ENCODE data around the gene IRX2. TPM values are rescaled to one million over a fixed set of nuclear protein-coding genes. Genes with fewer than 3 reads are reported as not detected.

The IRX2 gene
- total and polyA plus RNA-seq, 10 of the 15 experiments (the other 5 are each of a cell fraction or from before 2014, with no cell fraction given), result not detected

DNA sequence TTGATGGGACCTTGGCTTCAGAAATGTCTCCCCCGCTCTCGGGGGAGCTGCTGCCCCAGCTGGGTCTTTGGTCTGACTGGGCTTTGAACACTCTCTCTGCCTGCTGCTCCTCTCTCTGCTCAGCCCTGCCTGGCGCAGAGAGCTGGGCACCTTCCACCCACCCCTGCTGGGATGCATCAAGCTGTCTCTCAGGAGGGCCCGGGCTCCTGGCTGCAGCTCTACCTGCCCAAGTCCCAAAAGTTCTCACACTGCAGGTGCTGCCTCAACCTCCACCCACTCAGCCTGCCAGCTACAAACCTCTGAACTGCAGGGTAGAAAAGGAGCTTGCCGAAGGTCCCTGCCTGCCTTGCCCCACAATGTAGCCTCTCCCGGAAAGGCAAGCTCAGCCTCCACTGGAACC lies 36.7 kb downstream of the IRX2 start:
- H3K9me3 ChIP-seq (replicated peaks; ENCODE audit: control insufficient read depth, insufficient read depth, low read length), result no peaks in the 10 kb centered on the region; the same call in 2 of the 3 replicates
- H4K20me1 ChIP-seq (ENCODE audit: control insufficient read depth, insufficient read depth), result no peaks in the 10 kb centered on the region
- DNase-seq (ENCODE audit: low read depth, low spot score) (no peak), FAIRE-seq (no peak), ATAC-seq (no peak)
- CTCF ChIA-PET, result no interaction called here
- H3K27ac ChIP-seq (ENCODE audit: control insufficient read depth, insufficient read depth), result no peak overlapping the region
- H3K4me3 ChIP-seq, result no peak overlapping the region
- intact Hi-C loops (cut with micrococcal nuclease; ENCODE audit: unreplicated experiment), result no loop called here
- SMC1A ChIA-PET (ENCODE audit: uncharacterized antibody, unreplicated experiment), result no interaction called here
- no peak overlapping the region for H2AFZ ChIP-seq (ENCODE audit: control insufficient read depth, low read depth, low read length)
- H3K36me3 ChIP-seq (ENCODE audit: control insufficient read depth in 2 of 2, insufficient read depth in 2 of 2, low read length in 1 of 2), result no peaks in the 10 kb centered on the region
- no peaks in the 10 kb centered on the region for H3K4me1 ChIP-seq (ENCODE audit: control insufficient read depth, insufficient read depth, low read length)
- BruUV-seq (replicated peaks), result no TSS peak
- RAD21 ChIA-PET (ENCODE audit: unreplicated experiment), result no interaction called here
- H3K4me2 ChIP-seq (ENCODE audit: control insufficient read depth, insufficient read depth), result no peak overlapping the region
- TF ChIP-seq RFX5 (IDR thresholded peaks at IDR 0.05; ENCODE audit: low read depth, low read length) (no peak), ASH2L (IDR thresholded peaks at IDR 0.05; ENCODE audit: borderline replicate concordance, low read depth) (no peak), MTA2 (IDR thresholded peaks at IDR 0.05; ENCODE audit: low read depth) (no peak), GABPA (IDR thresholded peaks at IDR 0.05; ENCODE audit: low read depth) (no peak), BRCA1 (IDR thresholded peaks at IDR 0.05; ENCODE audit: low read depth, low read length) (no peak)
- TF ChIP-seq, protein P1, sequence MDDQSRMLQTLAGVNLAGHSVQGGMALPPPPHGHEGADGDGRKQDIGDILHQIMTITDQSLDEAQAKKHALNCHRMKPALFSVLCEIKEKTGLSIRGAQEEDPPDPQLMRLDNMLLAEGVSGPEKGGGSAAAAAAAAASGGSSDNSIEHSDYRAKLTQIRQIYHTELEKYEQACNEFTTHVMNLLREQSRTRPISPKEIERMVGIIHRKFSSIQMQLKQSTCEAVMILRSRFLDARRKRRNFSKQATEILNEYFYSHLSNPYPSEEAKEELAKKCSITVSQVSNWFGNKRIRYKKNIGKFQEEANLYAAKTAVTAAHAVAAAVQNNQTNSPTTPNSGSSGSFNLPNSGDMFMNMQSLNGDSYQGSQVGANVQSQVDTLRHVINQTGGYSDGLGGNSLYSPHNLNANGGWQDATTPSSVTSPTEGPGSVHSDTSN (IDR thresholded peaks at IDR 0.05; ENCODE audit: insufficient replicate concordance, low read depth, low read length), result no peak
- TF ChIP-seq, protein P2, sequence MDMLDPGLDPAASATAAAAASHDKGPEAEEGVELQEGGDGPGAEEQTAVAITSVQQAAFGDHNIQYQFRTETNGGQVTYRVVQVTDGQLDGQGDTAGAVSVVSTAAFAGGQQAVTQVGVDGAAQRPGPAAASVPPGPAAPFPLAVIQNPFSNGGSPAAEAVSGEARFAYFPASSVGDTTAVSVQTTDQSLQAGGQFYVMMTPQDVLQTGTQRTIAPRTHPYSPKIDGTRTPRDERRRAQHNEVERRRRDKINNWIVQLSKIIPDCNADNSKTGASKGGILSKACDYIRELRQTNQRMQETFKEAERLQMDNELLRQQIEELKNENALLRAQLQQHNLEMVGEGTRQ (IDR thresholded peaks at IDR 0.05; ENCODE audit: borderline replicate concordance, low read depth, low read length), result no peak
- no peaks in the 10 kb centered on the region for H3K79me2 ChIP-seq (ENCODE audit: control insufficient read depth, insufficient read depth, low read length)
- WGBS (ENCODE audit: insufficient coverage, insufficient replicate concordance, low lambda C conversion rate, missing lambda C conversion rate), result 34% methylated on average over 6 of the region's 6 CpGs
- H3K27me3 ChIP-seq (replicated peaks in 1 of 2; ENCODE audit: control insufficient read depth in 2 of 2, insufficient read depth in 2 of 2, low read length in 1 of 2), result no peaks in the 10 kb centered on the region
- POLR2A ChIA-PET, result no interaction called here
- H3K9ac ChIP-seq (ENCODE audit: control insufficient read depth, insufficient read depth, low read length), result no peak overlapping the region
- in situ Hi-C loops (cut with MboI), result no loop called here
